Sigmoid colon (tissue), 3 donors: ENCODE measurements around the gene ANO9.

Experiments
- CTCF ChIP-seq, 4 experiments: fragments of 450-650 bp in 3 of 4; fragments of 200-600 bp in 1 of 4; IDR thresholded peaks; one replicate each; pipeline ENCODE4 v1.5.1; 2016 to 2019; ENCODE audit warnings: antibody characterized with exemption in 4 of 4, mild to moderate bottlenecking in 3 of 4, moderate library complexity in 2 of 4
- POLR2A ChIP-seq, 2 donors: fragments of 450-650 bp; IDR thresholded peaks; one replicate each; pipeline ENCODE4 v1.6.1; 2016; ENCODE audit warnings: antibody characterized with exemption in 2 of 2, mild to moderate bottlenecking in 2 of 2, moderate library complexity in 2 of 2

GRCh38 chr11:488062-488461, 46.3 kb upstream of the ANO9 start:
- TF ChIP-seq POLR2A (IDR thresholded peaks at IDR 0.05) (no peak), CTCF (IDR thresholded peaks at IDR 0.05) (no peak)
